HepG2 (cell line): Measurements from ENCODE around the gene ZFR. TPM values are rescaled to one million over a fixed set of nuclear protein-coding genes. Genes with fewer than 3 reads are reported as not detected.

ENCODE experiments used
- AGO2 ChIP-seq: fragments of 200-400 bp; formaldehyde crosslinking; optimal IDR thresholded peaks from 2 replicates; pipeline ENCODE3; 2017; ENCODE audit warnings: mild to moderate bottlenecking, low read depth, low read length, moderate library complexity
- AHDC1 ChIP-seq: sonication (generic); formaldehyde crosslinking; IDR thresholded peaks from 2 replicates; pipeline ENCODE4 v1.5.1; 2020; ENCODE audit warnings: mild to moderate bottlenecking, missing genetic modification reagents, borderline replicate concordance
- DRAP1 ChIP-seq: IDR thresholded peaks from 2 replicates; pipeline ENCODE4 v1.6.1; 2016; ENCODE audit warnings: missing genetic modification reagents, missing compliant biosample characterization
- HDAC6 ChIP-seq: fragments of 200-600 bp; sonication (generic); IDR thresholded peaks from 2 replicates; pipeline ENCODE4 v1.7.0; 2017; ENCODE audit warnings: mild to moderate bottlenecking, antibody characterized with exemption, low read length, low read depth
- HMGXB4 ChIP-seq, 2 experiments: sonication (generic) in 1 of 2; formaldehyde crosslinking in 1 of 2; IDR thresholded peaks; 2 replicates each; pipeline versions ENCODE4 v1.4.0 to v1.6.1; 2018 to 2020; ENCODE audit warnings: missing genetic modification reagents in 2 of 2, borderline replicate concordance in 1 of 2, low read depth in 1 of 2, mild to moderate bottlenecking in 1 of 2, missing biosample characterization in 1 of 2
- IRF2 ChIP-seq: IDR thresholded peaks from 2 replicates; pipeline ENCODE4 v1.6.1; 2018; ENCODE audit warnings: missing genetic modification reagents, missing compliant biosample characterization
- NFE2L2 ChIP-seq: fragments of 150-350 bp; IDR thresholded peaks from 2 replicates; pipeline ENCODE4 v1.6.1; 2014; ENCODE audit warnings: low read length
- RAD51 ChIP-seq: fragments of 450-650 bp; IDR thresholded peaks from 2 replicates; pipeline ENCODE4 v1.6.1; 2016; ENCODE audit warnings: borderline replicate concordance
- RBFOX2 ChIP-seq: fragments of 200-400 bp; formaldehyde crosslinking; IDR thresholded peaks from 2 replicates; pipeline ENCODE4 v1.6.1; 2017; ENCODE audit warnings: low read depth, mild to moderate bottlenecking, low read length
- TFAP4 ChIP-seq: sonication (generic); IDR thresholded peaks from 2 replicates; pipeline ENCODE4 v1.6.1; 2016; ENCODE audit warnings: low read depth, borderline replicate concordance
- ZFP91 ChIP-seq: sonication (generic); formaldehyde crosslinking; IDR thresholded peaks from 2 replicates; pipeline ENCODE4 v1.9.0; 2022; ENCODE audit warnings: missing genetic modification reagents, mild to moderate bottlenecking, borderline replicate concordance
- ZNF138 ChIP-seq: sonication (generic); formaldehyde crosslinking; IDR thresholded peaks from 2 replicates; pipeline ENCODE4 v1.5.0; 2020; ENCODE audit warnings: mild to moderate bottlenecking, low read depth, missing genetic modification reagents
- ZNF18 ChIP-seq: sonication (generic); formaldehyde crosslinking; IDR thresholded peaks from 2 replicates; pipeline ENCODE4 v1.8.0; 2022; ENCODE audit warnings: mild to moderate bottlenecking, missing genetic modification reagents; ENCODE audit not compliant: insufficient replicate concordance
- ZNF253 ChIP-seq: sonication (generic); formaldehyde crosslinking; IDR thresholded peaks from 2 replicates; pipeline ENCODE4 v1.8.0; 2022; ENCODE audit warnings: mild to moderate bottlenecking, missing genetic modification reagents, borderline replicate concordance
- ZNF350 ChIP-seq: sonication (generic); formaldehyde crosslinking; IDR thresholded peaks from 2 replicates; pipeline ENCODE4 v1.4.0; 2020; ENCODE audit warnings: mild to moderate bottlenecking, low read depth, missing genetic modification reagents, borderline replicate concordance
- ZNF768 ChIP-seq: sonication (generic); formaldehyde crosslinking; IDR thresholded peaks from 2 replicates; pipeline ENCODE4 v1.4.0; 2020; ENCODE audit warnings: missing genetic modification reagents
- polyA plus RNA-seq, 8 experiments: library from polyadenylated mRNA; depleted of rRNA in 3 of 8; stranded (reverse) in 7 of 8; unstranded in 1 of 8; fragments of >200 nt; fragmentation: Illumina TruSeq in 4 of 8; extraction: Trizol in 4 of 8; gene quantifications; 2 replicates each; pipeline versions ENCODE4 v1.2.1 to v1.2.3, GENCODE V29; 2011 to 2016; ENCODE audit warnings: low read depth in 4 of 8, missing spikeins in 1 of 8, mixed read lengths in 1 of 8; ENCODE audit not compliant: insufficient read depth in 1 of 8
- total RNA-seq, 5 experiments: library from RNA; depleted of rRNA; stranded (reverse); fragments of >200 nt; fragmentation: Illumina TruSeq; extraction: Trizol; gene quantifications; 2 replicates each; pipeline ENCODE4 v1.2.3, GENCODE V29; 2016; ENCODE audit warnings: low read depth in 1 of 5

Gene ZFR
- total and polyA plus RNA-seq, 2 of the 13 experiments (the other 11 are each of a cell fraction or from before 2014, with no cell fraction given) = 89.0 to 92.8 TPM

GRCh38 chr5:32312197-32312594, 132.3 kb downstream of the ZFR start (continued):
- TF ChIP-seq DRAP1 (no peak), ZNF768 (CRISPR knock-in tag) (0 out of 2 replicates have a peak, but pooled peaks have one; percentile 5), HMGXB4 (CRISPR knock-in tag; IDR thresholded peaks at IDR 0.05; ENCODE audit: borderline replicate concordance in 1 of 2, low read depth in 1 of 2) (peak in 1 of 2 experiments; percentile 56; a peak in 2 of 4 replicates), AHDC1 (CRISPR knock-in tag) (0 out of 2 replicates have a peak, but pooled peaks have one; percentile 30), ZNF138 (CRISPR knock-in tag) (peak; percentile 34; the same call in 1 of the 2 replicates), ZFP91 (0 out of 2 replicates have a peak, but pooled peaks have one; percentile 33), AGO2 (peak; percentile 74), IRF2 (0 out of 2 replicates have a peak, but pooled peaks have one; percentile 12), TFAP4 (no peak), HDAC6 (no peak), RBFOX2 (peak; percentile 79), NFE2L2 (no peak), ZNF350 (CRISPR knock-in tag) (no peak), ZNF18 (peak; percentile 60), ZNF253 (CRISPR knock-in tag) (0 out of 2 replicates have a peak, but pooled peaks have one; percentile 3), RAD51 (no peak)
